ENCODE data around the gene WASHC3.

WASHC3 gene

GRCh38 chr12:101967506-101967905, 94.3 kb downstream of the WASHC3 start:
- DNase-seq (ENCODE audit: low read depth): no peak

- DNase-seq (ENCODE audit: low read depth): no peak
Observed at GRCh38 chr12:101966496-101966895, 95.3 kb downstream of the WASHC3 start.

- no peak for DNase-seq (ENCODE audit: low read depth)
Observed at GRCh38 chr12:101963697-101964096, 98.1 kb downstream of the WASHC3 start.
